Activated T-cell treated with anti-CD3 and anti-CD28 coated beads, Interleukin-2, amount 50 U/mL, for 72 hours (primary cell): ENCODE results near the gene FADS1. TPM values are rescaled to one million over a fixed set of nuclear protein-coding genes. Genes with fewer than 3 reads are reported as not detected.

ENCODE experiments used
- ATAC-seq, 2 donors: fragments of 150-1000 bp; cut with Tn5 transposase; replicated peaks in 1 of 2; 2 replicates each; pipeline ENCODE4 v1.10.0; 2021; ENCODE audit warnings: moderate library complexity in 2 of 2, mild to moderate bottlenecking in 1 of 2
- DNase-seq, 2 donors: peaks; one replicate each; pipeline ENCODE4 v3.0.0; 2021 to 2022; ENCODE audit warnings: mixed read lengths in 1 of 2
- H3K27ac Mint-ChIP-seq: one replicate; pipeline ENCODE4 v1.8.0; 2022; ENCODE audit warnings: mild to moderate bottlenecking, moderate library complexity, mixed read lengths
- H3K27me3 Mint-ChIP-seq: one replicate; pipeline ENCODE4 v1.8.0; 2022; ENCODE audit warnings: low read depth, mixed read lengths
- H3K36me3 Mint-ChIP-seq, 2 donors: one replicate each; pipeline ENCODE4 v1.8.0; 2022; ENCODE audit warnings: mixed read lengths in 2 of 2, mild to moderate bottlenecking in 1 of 2; ENCODE audit not compliant: insufficient read depth in 2 of 2
- H3K4me1 Mint-ChIP-seq: one replicate; pipeline ENCODE4 v1.8.0; 2022; ENCODE audit warnings: low read depth, mixed read lengths
- H3K4me3 Mint-ChIP-seq, 2 donors: one replicate each; pipeline ENCODE4 v1.8.0; 2022; ENCODE audit warnings: mild to moderate bottlenecking in 2 of 2, mixed read lengths in 2 of 2, moderate library complexity in 2 of 2
- H3K9me3 Mint-ChIP-seq, 2 donors: one replicate each; pipeline ENCODE4 v1.8.0; 2022; ENCODE audit warnings: mixed read lengths in 2 of 2
- total RNA-seq, 2 donors: library from RNA; stranded (reverse); gene quantifications; one replicate each; pipeline ENCODE4 v1.2.3, GENCODE V29; 2022

The FADS1 gene
- total RNA-seq, 2 donors from 2014 or later: 8.5 to 17.7 TPM

GRCh38 chr11:61793083-61793828, 23.5 kb downstream of the FADS1 start:
- Mint-ChIP-seq H3K4me3 (peak overlapping the region; percentile 97 to 98), H3K9me3 (no peaks in the 10 kb centered on the region), H3K4me1 (peaks cover 56% of the 10 kb centered on the region), H3K27ac (peak overlapping the region; percentile 99), H3K27me3 (no peaks in the 10 kb centered on the region), H3K36me3 (peaks cover 14 to 29% of the 10 kb centered on the region in 2 donors)
- peak in 1 of 2 donors; percentile 14 for DNase-seq
- peak; percentile 2 to 3 for ATAC-seq

DNA sequence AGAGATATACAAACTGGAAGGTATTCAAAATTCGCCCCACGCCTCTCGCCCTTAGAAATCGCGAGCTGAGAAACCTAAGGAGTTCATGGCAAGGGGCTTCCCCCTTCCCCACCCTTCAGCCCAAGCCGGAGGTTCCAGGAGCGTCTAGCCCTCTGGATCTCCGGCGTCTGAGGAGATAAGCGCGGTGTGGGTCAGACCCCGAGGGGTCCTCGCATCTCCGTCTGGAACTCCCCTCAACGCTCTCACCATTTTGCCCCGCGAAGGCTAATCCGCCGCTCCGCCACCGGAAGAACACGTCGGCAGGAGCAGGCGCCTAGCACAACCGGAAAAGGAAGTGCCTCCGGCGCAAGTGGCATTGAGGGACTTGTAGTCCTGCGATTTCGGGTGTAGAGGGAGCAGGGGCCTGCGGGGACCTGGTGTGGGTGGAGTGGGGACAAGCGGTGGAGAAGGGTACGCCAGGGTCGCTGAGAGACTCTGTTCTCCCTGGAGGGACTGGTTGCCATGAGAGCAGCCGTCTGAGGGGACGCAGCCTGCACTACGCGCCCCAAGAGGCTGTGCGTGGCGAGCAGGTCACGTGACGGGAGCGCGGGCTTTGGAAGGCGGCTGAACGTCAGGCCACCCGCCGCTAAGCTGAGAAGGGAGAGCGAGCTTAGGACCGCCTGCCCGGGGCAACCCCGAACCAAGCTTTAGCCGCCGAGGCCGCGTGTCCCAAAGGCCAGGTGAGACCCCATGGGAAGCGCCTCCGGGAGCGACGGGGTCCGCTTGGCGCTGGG, 24.3 kb downstream of the FADS1 start, which contains the start of the genes FEN1 and TMEM258:
Gene FEN1 (plus strand): TSS at position 602 of the 773 bp plus-strand sequence. CDS start 2,451 bp downstream, outside the sequence.
Gene TMEM258 (minus strand): TSS at position 290 of the 773 bp plus-strand sequence. CDS start 41 bp downstream, at position 249.
- Mint-ChIP-seq H3K9me3 (no peaks in the 10 kb centered on the region), H3K27me3 (no peaks in the 10 kb centered on the region), H3K4me3 (peak within 1 kb of the TSS; percentile 97 to 98), H3K27ac (peak within 1 kb of the TSS; percentile 99), H3K36me3 (peaks cover 14 to 27% of the 10 kb centered on the region in 2 donors), H3K4me1 (peaks cover 55% of the 10 kb centered on the region)
- ATAC-seq: peak; percentile 90 to 94
- DNase-seq: peak; percentile 89 to 93

GRCh38 chr11:61791737-61792309, 25.0 kb downstream of the FADS1 start:
- Mint-ChIP-seq H3K27me3 (no peaks in the 10 kb centered on the region), H3K9me3 (no peaks in the 10 kb centered on the region), H3K4me3 (peak overlapping the region; percentile 97 to 98), H3K27ac (peak overlapping the region; percentile 99), H3K4me1 (peaks cover 48% of the 10 kb centered on the region), H3K36me3 (peaks cover 12 to 22% of the 10 kb centered on the region in 2 donors)
- ATAC-seq: peak; percentile 43 to 64
- peak; percentile 65 to 72 for DNase-seq

DNA sequence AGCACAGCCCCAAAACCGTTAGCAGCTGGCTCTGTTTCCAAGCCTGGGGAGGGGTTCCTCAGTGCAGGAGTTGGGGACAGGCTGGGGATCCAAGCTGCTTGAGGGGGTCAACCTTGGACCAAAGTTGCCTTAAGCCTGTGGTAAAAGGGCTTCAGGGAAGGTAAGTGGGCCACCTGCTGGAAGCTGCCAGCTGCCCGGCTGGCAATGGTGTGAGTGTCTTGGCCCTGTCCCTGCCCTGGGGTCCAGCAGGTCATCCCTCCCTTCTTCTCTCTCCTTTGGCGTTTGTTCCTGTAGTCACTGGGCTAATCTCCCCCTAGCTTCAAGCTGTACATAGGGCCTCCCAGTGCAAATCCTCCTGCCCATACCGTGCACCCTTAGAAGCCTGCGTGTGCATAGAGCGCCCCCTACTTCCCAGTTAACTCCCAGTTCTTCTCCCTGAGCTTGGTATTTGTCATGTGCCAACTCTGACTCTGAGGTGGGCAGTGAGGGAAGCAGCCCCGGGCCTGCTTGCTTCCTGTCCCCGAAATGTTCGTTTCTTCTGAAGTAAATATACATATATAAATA, 28.8 kb downstream of the FADS1 start:
- Mint-ChIP-seq H3K36me3 (peaks cover 11% of the 10 kb centered on the region in 2 donors), H3K27ac (no peak overlapping the region), H3K4me1 (peaks cover 21% of the 10 kb centered on the region), H3K9me3 (no peaks in the 10 kb centered on the region), H3K4me3 (no peak overlapping the region), H3K27me3 (no peaks in the 10 kb centered on the region)
- DNase-seq (peak in 1 of 2 donors; percentile 20), ATAC-seq (no peak)

- no peaks in the 10 kb centered on the region for H3K27me3 Mint-ChIP-seq
- H3K9me3 Mint-ChIP-seq: no peaks in the 10 kb centered on the region
- DNase-seq (no peak), ATAC-seq (no peak)
- no peak overlapping the region for H3K27ac Mint-ChIP-seq
- no peak overlapping the region for H3K4me3 Mint-ChIP-seq
- peaks cover 6 to 8% of the 10 kb centered on the region in 2 donors for H3K36me3 Mint-ChIP-seq
- peaks cover 13% of the 10 kb centered on the region for H3K4me1 Mint-ChIP-seq
These were observed 30.9 kb downstream of the FADS1 start for GRCh38 chr11:61785837-61786402.

GRCh38 chr11:61784506-61784805, 32.3 kb downstream of the FADS1 start:
- no peak for ATAC-seq

DNA sequence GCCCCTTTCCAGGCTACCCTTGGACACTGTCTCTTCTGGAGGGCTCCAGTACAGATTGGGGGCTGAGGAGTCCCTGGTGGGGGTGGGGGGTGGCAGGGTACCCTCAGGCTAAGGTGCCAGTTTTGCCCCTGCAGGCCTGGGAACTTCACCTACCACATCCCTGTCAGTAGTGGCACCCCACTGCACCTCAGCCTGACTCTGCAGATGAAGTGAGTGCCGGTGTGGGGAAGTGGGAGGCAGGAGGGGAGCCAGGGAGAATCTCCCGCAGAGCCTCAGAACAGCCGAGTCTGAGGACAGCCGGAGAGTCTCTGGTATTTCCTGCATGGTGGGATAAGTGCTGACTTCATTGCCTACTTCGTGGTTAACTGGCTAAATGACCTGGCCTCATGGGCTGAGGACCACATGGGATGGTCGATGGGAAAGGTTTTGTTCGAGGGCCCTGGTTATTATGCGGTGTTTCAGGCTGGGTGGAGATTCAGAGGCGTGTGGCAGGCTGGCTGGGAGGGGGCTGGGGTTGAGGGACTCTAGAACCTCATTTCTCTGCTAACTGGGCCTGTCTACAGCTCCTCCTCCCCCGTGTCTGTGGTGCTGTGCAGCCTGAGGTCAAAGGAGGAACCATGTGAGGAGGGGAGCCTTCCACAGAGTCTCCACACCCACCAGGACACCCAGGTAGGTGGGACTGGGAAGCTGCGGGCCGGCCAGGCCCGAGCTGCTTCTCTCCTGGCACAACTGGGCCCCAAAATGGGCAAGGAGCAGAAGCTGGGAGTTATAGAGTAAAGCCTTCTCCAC, 32.9 kb downstream of the FADS1 start:
- H3K27me3 Mint-ChIP-seq: no peaks in the 10 kb centered on the region
- H3K4me3 Mint-ChIP-seq: no peak overlapping the region
- ATAC-seq: no peak
- H3K9me3 Mint-ChIP-seq: no peaks in the 10 kb centered on the region
- peaks cover 4 to 8% of the 10 kb centered on the region in 2 donors for H3K36me3 Mint-ChIP-seq
- H3K27ac Mint-ChIP-seq: no peak overlapping the region
- H3K4me1 Mint-ChIP-seq: no peaks in the 10 kb centered on the region
- DNase-seq: no peak

More at GRCh38 chr11:61784506-61784805, 32.3 kb downstream of the FADS1 start:
- Mint-ChIP-seq H3K4me1 (peaks cover 2% of the 10 kb centered on the region), H3K36me3 (peaks cover 4 to 8% of the 10 kb centered on the region in 2 donors), H3K27me3 (no peaks in the 10 kb centered on the region), H3K9me3 (no peaks in the 10 kb centered on the region), H3K4me3 (no peak overlapping the region), H3K27ac (no peak overlapping the region)
- DNase-seq: no peak

GRCh38 chr11:61782841-61783240, 34.0 kb downstream of the FADS1 start:
- ATAC-seq (no peak), DNase-seq (no peak)
- H3K36me3 Mint-ChIP-seq: peaks cover 0 to 4% of the 10 kb centered on the region in 2 donors
- H3K4me1 Mint-ChIP-seq: peaks cover 4% of the 10 kb centered on the region
- H3K27ac Mint-ChIP-seq: no peak overlapping the region
- H3K9me3 Mint-ChIP-seq: no peaks in the 10 kb centered on the region
- no peak overlapping the region for H3K4me3 Mint-ChIP-seq
- H3K27me3 Mint-ChIP-seq: no peaks in the 10 kb centered on the region

DNA sequence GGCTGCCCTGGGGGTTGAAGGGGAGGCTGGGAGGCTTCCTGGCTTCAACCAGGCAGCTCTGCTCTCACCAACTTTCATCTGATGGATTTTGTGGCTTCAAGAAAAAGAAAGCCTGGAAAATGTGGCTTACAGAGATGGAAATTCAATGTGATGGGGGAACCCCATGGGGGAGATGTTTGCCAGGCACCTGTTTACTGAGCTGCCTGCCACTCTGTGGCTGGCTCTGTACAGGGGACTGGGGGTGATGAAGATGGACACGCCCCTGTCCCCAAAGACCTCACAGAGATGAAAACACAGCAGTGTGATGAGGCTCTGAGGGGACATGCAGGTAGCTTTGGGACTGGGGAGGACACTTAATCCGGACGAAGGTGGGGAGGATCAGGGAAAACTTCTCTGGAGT, 34.5 kb downstream of the FADS1 start:
- no peak overlapping the region for H3K27ac Mint-ChIP-seq
- H3K4me3 Mint-ChIP-seq: no peak overlapping the region

GRCh38 chr11:61781585-61781984, 35.2 kb downstream of the FADS1 start:
- Mint-ChIP-seq H3K4me1 (peaks cover 13% of the 10 kb centered on the region), H3K27ac (no peak overlapping the region), H3K27me3 (no peaks in the 10 kb centered on the region), H3K9me3 (no peaks in the 10 kb centered on the region), H3K4me3 (no peak overlapping the region), H3K36me3 (peaks cover 0 to 4% of the 10 kb centered on the region in 2 donors)
- DNase-seq (no peak), ATAC-seq (no peak)

More for the DNA sequence above, 34.5 kb downstream of the FADS1 start:
- no peaks in the 10 kb centered on the region for H3K27me3 Mint-ChIP-seq
- H3K36me3 Mint-ChIP-seq: peaks cover 0 to 4% of the 10 kb centered on the region in 2 donors
- no peaks in the 10 kb centered on the region for H3K9me3 Mint-ChIP-seq
- ATAC-seq (no peak), DNase-seq (no peak)
- peaks cover 6% of the 10 kb centered on the region for H3K4me1 Mint-ChIP-seq

- H3K4me1 Mint-ChIP-seq: peaks cover 17% of the 10 kb centered on the region
- H3K36me3 Mint-ChIP-seq: peaks cover 0 to 4% of the 10 kb centered on the region in 2 donors
- ATAC-seq: no peak
- H3K9me3 Mint-ChIP-seq: no peaks in the 10 kb centered on the region
- no peak overlapping the region for H3K4me3 Mint-ChIP-seq
- no peaks in the 10 kb centered on the region for H3K27me3 Mint-ChIP-seq
- no peak for DNase-seq
- no peak overlapping the region for H3K27ac Mint-ChIP-seq
These were observed 36.1 kb downstream of the FADS1 start for GRCh38 chr11:61780581-61781162.
